ENCODE measurements around the gene HIPK2.
"Not testable (repeated sequence)": the region's sequence is repeated elsewhere in the genome, so short reads cannot be mapped to it uniquely, and the experiment has no call there.

The HIPK2 gene

GRCh38 chr7:139566075-139566474 is 211.7 kb downstream of the HIPK2 start:
- DNase-seq (ENCODE audit: low spot score), result no peak

- DNase-seq (ENCODE audit: low spot score), result no peak
Measured at GRCh38 chr7:139563856-139564255, 213.9 kb downstream of the HIPK2 start.

DNA sequence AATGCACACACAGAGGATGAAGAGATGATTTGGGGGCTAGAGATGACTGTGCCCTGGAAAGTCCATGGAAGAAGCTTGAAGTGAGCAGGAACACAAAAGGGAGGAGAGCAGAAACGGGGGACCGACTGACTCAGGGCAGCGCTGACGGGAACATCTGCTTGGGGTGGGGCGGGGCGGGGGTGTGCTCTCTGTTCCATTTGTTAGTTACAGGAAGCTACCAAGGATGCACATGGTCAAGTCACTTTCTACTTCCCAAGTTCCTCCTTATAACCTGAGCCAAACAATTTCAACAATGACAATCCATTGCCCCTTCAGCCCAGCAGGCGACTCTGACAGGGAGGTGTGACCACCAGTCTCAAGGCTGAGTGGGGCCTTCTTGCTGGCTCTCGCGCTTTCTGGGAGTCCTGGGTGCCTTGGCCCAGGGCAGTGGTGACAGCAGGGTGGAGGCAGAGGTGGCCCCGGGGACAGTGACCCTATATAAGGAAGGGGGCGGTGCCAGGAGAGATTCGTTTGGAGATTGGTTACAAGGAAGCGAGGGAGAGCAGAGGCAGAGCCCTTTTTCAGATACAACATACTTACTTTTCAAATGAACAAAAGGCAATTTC is 214.7 kb downstream of the HIPK2 start:
- no peak for DNase-seq (ENCODE audit: low spot score)

DNA sequence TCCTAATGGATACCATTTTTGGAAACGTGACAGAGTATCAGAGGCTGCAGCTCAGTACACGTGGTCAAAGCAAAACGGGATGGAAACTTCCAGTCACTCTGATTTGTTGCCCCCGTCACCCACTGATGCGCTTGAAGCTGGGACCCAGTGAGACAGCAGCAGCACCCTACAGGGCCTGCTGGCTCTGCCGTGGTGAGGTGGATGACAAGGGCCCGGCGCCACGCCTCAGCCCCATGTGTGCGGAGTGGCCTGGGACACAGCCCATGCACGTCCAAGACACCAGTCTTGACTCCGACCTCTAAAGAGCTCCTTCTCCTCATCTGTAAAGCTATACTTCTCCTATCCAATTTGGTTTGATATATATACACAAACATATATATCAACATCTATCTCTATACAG is 215.3 kb downstream of the HIPK2 start:
- DNase-seq (ENCODE audit: low spot score), result no peak

- no peak for DNase-seq (ENCODE audit: low spot score)
Measured at GRCh38 chr7:139560678-139561077, 217.1 kb downstream of the HIPK2 start.

- DNase-seq (ENCODE audit: low spot score), result no peak
Measured at GRCh38 chr7:139560199-139560598, 217.6 kb downstream of the HIPK2 start.

GRCh38 chr7:139559364-139560105 is 218.3 kb downstream of the HIPK2 start:
- DNase-seq (ENCODE audit: low spot score), result no peak

GRCh38 chr7:139557857-139558581 is 219.8 kb downstream of the HIPK2 start:
- no peak for DNase-seq (ENCODE audit: low spot score)

GRCh38 chr7:139553991-139554700 is 223.7 kb downstream of the HIPK2 start:
- not testable (repeated sequence) for DNase-seq (ENCODE audit: low spot score)

- DNase-seq (ENCODE audit: low spot score), result no peak
Measured at GRCh38 chr7:139548302-139549028, 229.3 kb downstream of the HIPK2 start.

DNA sequence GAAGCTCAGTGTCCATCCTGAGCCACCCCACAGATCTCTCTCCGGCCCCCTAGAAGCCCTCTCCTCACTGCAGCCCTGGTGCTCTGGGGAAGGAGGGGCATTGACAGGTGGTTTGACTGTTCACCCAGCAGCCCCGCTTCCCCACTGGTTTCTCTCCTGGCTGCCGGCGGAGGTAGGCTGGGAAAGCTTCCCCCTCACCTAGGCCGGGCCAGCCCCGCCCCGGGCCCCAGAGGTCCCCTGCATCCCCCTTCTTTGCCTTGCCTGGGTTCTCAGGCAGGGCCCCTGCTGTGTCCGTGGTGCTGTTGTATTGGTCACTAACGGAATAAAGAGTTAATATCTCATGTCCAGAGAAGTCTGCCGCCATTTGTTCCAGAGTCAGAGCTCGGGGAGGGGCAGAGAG is 233.2 kb downstream of the HIPK2 start:
- DNase-seq (ENCODE audit: low spot score), result no peak

DNA sequence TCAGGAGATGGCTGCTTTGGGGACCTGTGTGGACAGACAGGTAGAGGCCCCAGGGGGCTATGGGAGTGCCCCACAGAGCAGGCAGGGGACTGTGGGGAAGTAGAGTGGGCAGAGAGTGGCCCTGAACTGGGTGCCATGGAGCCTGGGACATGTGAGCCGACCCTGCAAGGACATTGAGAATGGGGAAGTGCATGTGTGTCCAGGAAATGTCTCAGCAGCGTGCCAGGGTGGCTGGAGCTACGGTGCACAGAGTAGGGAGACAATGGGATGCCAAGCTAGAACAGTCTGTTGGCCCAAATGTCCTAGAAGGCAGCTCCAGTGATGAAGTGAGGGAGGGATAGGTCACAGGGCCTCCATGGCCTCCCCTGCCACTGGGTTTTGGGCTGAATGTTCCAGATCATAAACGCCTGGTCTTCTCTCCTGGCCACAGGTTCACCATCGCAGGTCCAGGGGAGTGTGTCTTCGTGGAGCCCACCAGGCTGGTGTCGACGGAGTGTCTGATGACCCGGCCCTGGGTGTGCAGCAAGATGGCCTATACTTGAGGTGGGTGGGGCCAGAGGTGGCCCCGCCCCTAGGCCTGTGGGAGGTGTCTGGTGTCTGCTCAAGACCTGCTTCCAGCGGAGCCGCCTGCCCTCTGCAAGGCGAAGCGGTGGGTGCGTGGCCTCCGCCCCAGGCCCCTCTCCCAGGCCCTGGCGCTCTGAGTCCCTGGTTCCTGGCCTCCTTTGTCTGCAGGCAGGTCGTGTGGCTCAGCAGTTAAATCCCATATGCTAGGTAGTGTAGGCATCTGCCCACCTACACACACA is 233.8 kb downstream of the HIPK2 start:
- no peak for DNase-seq (ENCODE audit: low spot score)

- DNase-seq (ENCODE audit: low spot score), result peak; percentile 43
Measured at GRCh38 chr7:139542308-139543151, 235.3 kb downstream of the HIPK2 start.

- DNase-seq (ENCODE audit: low spot score), result no peak
Measured at GRCh38 chr7:139541600-139542307, 236.0 kb downstream of the HIPK2 start.

- DNase-seq (ENCODE audit: low spot score), result no peak
Measured at GRCh38 chr7:139540203-139540602, 237.6 kb downstream of the HIPK2 start.

GRCh38 chr7:139538881-139539635 is 238.7 kb downstream of the HIPK2 start:
- DNase-seq (ENCODE audit: low spot score), result no peak

DNA sequence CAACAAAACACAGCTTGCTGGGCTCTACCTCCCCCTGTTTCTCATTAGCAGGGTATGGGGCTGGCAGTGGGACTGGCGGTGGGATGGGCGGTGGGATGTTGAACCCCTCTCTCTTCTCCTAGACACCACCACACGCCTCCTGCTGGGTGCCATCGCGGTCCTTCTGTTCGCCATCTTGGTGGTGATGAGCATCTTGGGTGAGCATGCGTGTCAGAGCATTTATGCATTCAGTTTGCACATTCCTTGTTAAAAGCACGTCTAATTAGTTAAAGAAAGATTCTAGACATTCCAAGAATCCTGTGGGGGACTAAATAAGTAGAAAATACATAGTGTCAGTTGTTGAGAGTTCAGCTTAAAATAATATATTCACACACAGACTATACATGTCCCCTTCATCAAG is 241.6 kb downstream of the HIPK2 start:
- DNase-seq (ENCODE audit: low spot score), result no peak

- DNase-seq (ENCODE audit: low spot score), result no peak
Measured at GRCh38 chr7:139534966-139535651, 242.7 kb downstream of the HIPK2 start.

All from COLO829 (cell line).